NCI-H2227 (cell line): ENCODE data around the gene RAI14.
"Not testable (repeated sequence)": the region's sequence is repeated elsewhere in the genome, so short reads cannot be mapped to it uniquely, and the experiment has no call there.

Experiments used
- DNase-seq: peaks from one replicate; lab custom pipeline; 2025; ENCODE audit not compliant: unreplicated experiment; lab: John Stamatoyannopoulos, UW

The RAI14 gene

GRCh38 chr5:34758514-34758913, 102.4 kb downstream of the RAI14 start:
- DNase-seq = no peak

GRCh38 chr5:34759213-34759612, 103.1 kb downstream of the RAI14 start:
- not testable (repeated sequence) for DNase-seq

GRCh38 chr5:34765662-34766061, 109.5 kb downstream of the RAI14 start:
- no peak for DNase-seq

- no peak for DNase-seq
These were observed 111.1 kb downstream of the RAI14 start for GRCh38 chr5:34767180-34767579.

GRCh38 chr5:34770486-34770885, 114.4 kb downstream of the RAI14 start:
- DNase-seq = no peak

- no peak for DNase-seq
These were observed 114.9 kb downstream of the RAI14 start for GRCh38 chr5:34771076-34771475.

GRCh38 chr5:34772267-34773098, 116.4 kb downstream of the RAI14 start:
- no peak for DNase-seq

GRCh38 chr5:34774139-34774538, 118.0 kb downstream of the RAI14 start:
- DNase-seq = no peak

GRCh38 chr5:34774678-34775077, 118.5 kb downstream of the RAI14 start:
- not testable (repeated sequence) for DNase-seq

- DNase-seq = no peak
These were observed 119.8 kb downstream of the RAI14 start for GRCh38 chr5:34775886-34776285.

GRCh38 chr5:34778091-34778850, 122.1 kb downstream of the RAI14 start:
- DNase-seq = no peak

GRCh38 chr5:34783892-34784291, 127.8 kb downstream of the RAI14 start:
- not testable (repeated sequence) for DNase-seq

GRCh38 chr5:34787035-34787434, 130.9 kb downstream of the RAI14 start:
- DNase-seq = no peak

- no peak for DNase-seq
These were observed 132.9 kb downstream of the RAI14 start for GRCh38 chr5:34789021-34789531.

- DNase-seq = no peak
These were observed 133.5 kb downstream of the RAI14 start for GRCh38 chr5:34789639-34790038.

GRCh38 chr5:34790069-34790468, 133.9 kb downstream of the RAI14 start:
- DNase-seq = no peak

- DNase-seq = no peak
These were observed 135.7 kb downstream of the RAI14 start for GRCh38 chr5:34791761-34792244.

GRCh38 chr5:34802834-34803563, 146.9 kb downstream of the RAI14 start:
- DNase-seq = no peak

GRCh38 chr5:34803974-34804732, 148.0 kb downstream of the RAI14 start:
- DNase-seq = no peak

- DNase-seq = no peak
These were observed 148.8 kb downstream of the RAI14 start for GRCh38 chr5:34804913-34805312.
